Measurements from ENCODE around the gene FSHB.

Gene FSHB

GRCh38 chr11:30270671-30271070, 39.9 kb downstream of the FSHB start:
- no peak for ATAC-seq

- no peak for ATAC-seq
These were observed 46.4 kb downstream of the FSHB start for GRCh38 chr11:30277176-30277575.

- ATAC-seq, result no peak
These were observed 49.0 kb downstream of the FSHB start for GRCh38 chr11:30279796-30280195.

- ATAC-seq, result peak; percentile 13 to 24
These were observed 50.9 kb downstream of the FSHB start for GRCh38 chr11:30281476-30282288.

- peak in 1 of 2 donors; percentile 17 for ATAC-seq
These were observed 51.4 kb downstream of the FSHB start for GRCh38 chr11:30282289-30282631.
